NCI-H345 treated with DMSO at 0.1 percent for 48 hours (cell line): ENCODE data around the gene AKAP1.

Experiments
- DNase-seq: peaks from one replicate; lab custom pipeline; 2025; ENCODE audit not compliant: unreplicated experiment; lab: John Stamatoyannopoulos, UW

Gene AKAP1

GRCh38 chr17:57105591-57105990 is 20.5 kb downstream of the AKAP1 start:
- DNase-seq, result no peak

GRCh38 chr17:57106107-57106835 is 21.2 kb downstream of the AKAP1 start:
- DNase-seq, result no peak

GRCh38 chr17:57106836-57107497 is 21.9 kb downstream of the AKAP1 start:
- no peak for DNase-seq

GRCh38 chr17:57107498-57108101 is 22.6 kb downstream of the AKAP1 start:
- no peak for DNase-seq

GRCh38 chr17:57108671-57109392 is 23.8 kb downstream of the AKAP1 start:
- DNase-seq, result no peak

GRCh38 chr17:57109393-57110151 is 24.5 kb downstream of the AKAP1 start:
- no peak for DNase-seq

GRCh38 chr17:57110152-57110542 is 25.1 kb downstream of the AKAP1 start:
- DNase-seq, result no peak

GRCh38 chr17:57110579-57111325 is 25.7 kb downstream of the AKAP1 start:
- no peak for DNase-seq

- DNase-seq, result no peak
Measured at GRCh38 chr17:57111386-57111785, 26.3 kb downstream of the AKAP1 start.

- DNase-seq, result no peak
Measured at GRCh38 chr17:57113011-57113410, 28.0 kb downstream of the AKAP1 start.

- no peak for DNase-seq
Measured at GRCh38 chr17:57113656-57114055, 28.6 kb downstream of the AKAP1 start.

- DNase-seq, result no peak
Measured at GRCh38 chr17:57114085-57114673, 29.1 kb downstream of the AKAP1 start.

- DNase-seq, result no peak
Measured at GRCh38 chr17:57115377-57115776, 30.3 kb downstream of the AKAP1 start.

GRCh38 chr17:57115916-57116315 is 30.9 kb downstream of the AKAP1 start:
- no peak for DNase-seq

- DNase-seq, result no peak
Measured at GRCh38 chr17:57117798-57118197, 32.8 kb downstream of the AKAP1 start.

- no peak for DNase-seq
Measured at GRCh38 chr17:57120814-57121213, 35.8 kb downstream of the AKAP1 start.

- DNase-seq, result no peak
Measured at GRCh38 chr17:57121308-57122042, 36.4 kb downstream of the AKAP1 start.

- DNase-seq, result no peak
Measured at GRCh38 chr17:57124053-57124452, 39.0 kb downstream of the AKAP1 start.

GRCh38 chr17:57125406-57125805 is 40.4 kb downstream of the AKAP1 start:
- DNase-seq, result no peak
